Naive thymus-derived CD8-positive, alpha-beta T cell (primary cell): ENCODE results near the gene ZNF212. TPM values are rescaled to one million over a fixed set of nuclear protein-coding genes. Genes with fewer than 3 reads are reported as not detected.

Experiments
- ATAC-seq, 2 donors: fragments of 150-1000 bp; cut with Tn5 transposase in 1 of 2; sonication (Bioruptor Pico), chemical (Tn5 transposase) in 1 of 2; 1 replicate in 1 of 2; 2 replicates in 1 of 2; pipeline ENCODE4 v1.10.0; 2021; ENCODE audit warnings: mild to moderate bottlenecking in 2 of 2, moderate library complexity in 2 of 2
- POLR2A ChIA-PET: fragments of 350-600 bp; sonication (Branson Sonifier 250); formaldehyde crosslinking; loops from one replicate; lab custom pipeline; 2021; ENCODE audit warnings: antibody characterized with exemption; lab: Charles Lee
- DNase-seq, 10 donors: peaks; one replicate each; pipeline versions ENCODE4 v3.0.0 to v3.0.0-alpha.2; 2020 to 2022
- H3K27ac Mint-ChIP-seq, 10 donors: one replicate each; pipeline ENCODE4 v1.8.0; 2020 to 2022; ENCODE audit warnings: mild to moderate bottlenecking in 10 of 10, mixed read lengths in 10 of 10, moderate library complexity in 4 of 10, inconsistent platforms in 1 of 10
- H3K27me3 Mint-ChIP-seq, 5 donors: one replicate each; pipeline ENCODE4 v1.8.0; 2021 to 2022; ENCODE audit warnings: mixed read lengths in 5 of 5
- H3K36me3 Mint-ChIP-seq, 3 donors: one replicate each; pipeline ENCODE4 v1.8.0; 2020 to 2022; ENCODE audit warnings: mixed read lengths in 3 of 3, mild to moderate bottlenecking in 2 of 3, inconsistent platforms in 1 of 3
- H3K4me1 Mint-ChIP-seq, 4 donors: one replicate each; pipeline ENCODE4 v1.8.0; 2021 to 2022; ENCODE audit warnings: mixed read lengths in 4 of 4
- H3K4me3 Mint-ChIP-seq, 10 donors: one replicate each; pipeline ENCODE4 v1.8.0; 2020 to 2022; ENCODE audit warnings: mild to moderate bottlenecking in 10 of 10, mixed read lengths in 10 of 10, moderate library complexity in 6 of 10, inconsistent platforms in 1 of 10
- H3K9me3 Mint-ChIP-seq, 9 donors: one replicate each; pipeline ENCODE4 v1.8.0; 2020 to 2022; ENCODE audit warnings: mixed read lengths in 9 of 9, mild to moderate bottlenecking in 3 of 9, inconsistent platforms in 1 of 9, moderate library complexity in 1 of 9
- polyA plus RNA-seq, 3 donors: library from polyadenylated mRNA; unstranded; fragments of 300-500 nt; fragmentation: Illumina TruSeq; gene quantifications; one replicate each; pipeline ENCODE4 v1.2.3, GENCODE V29; 2021
- total RNA-seq, 8 experiments: library from RNA in 2 of 8; stranded (reverse) in 2 of 8; gene quantifications; one replicate each; pipeline ENCODE4 v1.2.3 and lab custom pipeline; 2021 to 2026

ZNF212 gene
- total and polyA plus RNA-seq, 5 experiments from 2014 or later, result 2.9 to 19.7 (median 8.6) TPM

- no peaks in the 10 kb centered on the region for H3K27me3 Mint-ChIP-seq
- H3K4me1 Mint-ChIP-seq, result peaks cover 8 to 23% (median 19%) of the 10 kb centered on the region in 4 donors
- H3K4me3 Mint-ChIP-seq, result no peak overlapping the region
- no peaks in the 10 kb centered on the region for H3K9me3 Mint-ChIP-seq
- H3K36me3 Mint-ChIP-seq, result peaks cover 0 to 32% (median 3%) of the 10 kb centered on the region in 3 donors
- DNase-seq (no peak), ATAC-seq (no peak)
- POLR2A ChIA-PET, result no interaction called here
- H3K27ac Mint-ChIP-seq, result peak overlapping the region in 1 of 10 donors; percentile 14
These were observed 52.5 kb downstream of the ZNF212 start for GRCh38 chr7:149291781-149292461.

- H3K27ac Mint-ChIP-seq, result no peak overlapping the region
- ATAC-seq (no peak), DNase-seq (no peak)
- H3K9me3 Mint-ChIP-seq, result no peaks in the 10 kb centered on the region
- H3K36me3 Mint-ChIP-seq, result peaks cover 0 to 30% (median 3%) of the 10 kb centered on the region in 3 donors
- peaks cover 3 to 18% (median 14%) of the 10 kb centered on the region in 4 donors for H3K4me1 Mint-ChIP-seq
- H3K4me3 Mint-ChIP-seq, result no peak overlapping the region
- POLR2A ChIA-PET, result no interaction called here
- no peaks in the 10 kb centered on the region for H3K27me3 Mint-ChIP-seq
These were observed 53.0 kb downstream of the ZNF212 start for GRCh38 chr7:149292462-149292823.

GRCh38 chr7:149293338-149293737 is 53.9 kb downstream of the ZNF212 start:
- H3K9me3 Mint-ChIP-seq, result no peaks in the 10 kb centered on the region
- no peaks in the 10 kb centered on the region for H3K27me3 Mint-ChIP-seq
- POLR2A ChIA-PET, result no interaction called here
- H3K27ac Mint-ChIP-seq, result peak overlapping the region in 4 of 10 donors; percentile 13 to 69 (median 37)
- no peak for ATAC-seq
- no peak overlapping the region for H3K4me3 Mint-ChIP-seq
- H3K4me1 Mint-ChIP-seq, result peaks cover 0 to 11% (median 6%) of the 10 kb centered on the region in 4 donors
- no peak for DNase-seq
- H3K36me3 Mint-ChIP-seq, result peaks cover 0 to 23% (median 3%) of the 10 kb centered on the region in 3 donors

GRCh38 chr7:149293946-149294633 is 54.6 kb downstream of the ZNF212 start:
- Mint-ChIP-seq H3K9me3 (peaks cover 0 to 7% (median 0%) of the 10 kb centered on the region in 9 donors), H3K4me1 (peaks cover 0 to 10% (median 6%) of the 10 kb centered on the region in 4 donors), H3K4me3 (no peak overlapping the region), H3K27me3 (no peaks in the 10 kb centered on the region), H3K27ac (no peak overlapping the region), H3K36me3 (peaks cover 0 to 18% (median 3%) of the 10 kb centered on the region in 3 donors)
- ATAC-seq, result no peak
- DNase-seq, result no peak
- POLR2A ChIA-PET, result no interaction called here

- DNase-seq, result no peak
- H3K27ac Mint-ChIP-seq, result no peak overlapping the region
- peaks cover 0 to 16% (median 3%) of the 10 kb centered on the region in 3 donors for H3K36me3 Mint-ChIP-seq
- ATAC-seq, result no peak
- POLR2A ChIA-PET, result no interaction called here
- H3K9me3 Mint-ChIP-seq, result peaks cover 0 to 8% (median 0%) of the 10 kb centered on the region in 9 donors
- peaks cover 0 to 10% (median 6%) of the 10 kb centered on the region in 4 donors for H3K4me1 Mint-ChIP-seq
- H3K4me3 Mint-ChIP-seq, result no peak overlapping the region
- H3K27me3 Mint-ChIP-seq, result no peaks in the 10 kb centered on the region
These were observed 55.4 kb downstream of the ZNF212 start for GRCh38 chr7:149294634-149295480.

- H3K9me3 Mint-ChIP-seq, result peaks cover 0 to 8% (median 0%) of the 10 kb centered on the region in 9 donors
- POLR2A ChIA-PET, result no interaction called here
- no peaks in the 10 kb centered on the region for H3K27me3 Mint-ChIP-seq
- H3K4me3 Mint-ChIP-seq, result no peak overlapping the region
- DNase-seq (no peak), ATAC-seq (no peak)
- H3K36me3 Mint-ChIP-seq, result peaks cover 0 to 16% (median 3%) of the 10 kb centered on the region in 3 donors
- no peak overlapping the region for H3K27ac Mint-ChIP-seq
- H3K4me1 Mint-ChIP-seq, result peaks cover 0 to 10% (median 5%) of the 10 kb centered on the region in 4 donors
These were observed 56.0 kb downstream of the ZNF212 start for GRCh38 chr7:149295481-149295850.

GRCh38 chr7:149296368-149296767 is 56.9 kb downstream of the ZNF212 start:
- Mint-ChIP-seq H3K36me3 (peaks cover 0 to 11% (median 3%) of the 10 kb centered on the region in 3 donors), H3K4me1 (peaks cover 0 to 5% (median 0%) of the 10 kb centered on the region in 4 donors), H3K27ac (no peak overlapping the region), H3K9me3 (peaks cover 0 to 8% (median 0%) of the 10 kb centered on the region in 9 donors), H3K27me3 (no peaks in the 10 kb centered on the region), H3K4me3 (no peak overlapping the region)
- POLR2A ChIA-PET, result no interaction called here
- DNase-seq (no peak), ATAC-seq (no peak)

- H3K27ac Mint-ChIP-seq, result peak overlapping the region in 3 of 10 donors; percentile 9 to 62 (median 49)
- peaks cover 0 to 2% (median 0%) of the 10 kb centered on the region in 4 donors for H3K4me1 Mint-ChIP-seq
- H3K36me3 Mint-ChIP-seq, result peaks cover 0 to 9% (median 3%) of the 10 kb centered on the region in 3 donors
- H3K27me3 Mint-ChIP-seq, result no peaks in the 10 kb centered on the region
- H3K9me3 Mint-ChIP-seq, result peaks cover 0 to 8% (median 0%) of the 10 kb centered on the region in 9 donors
- POLR2A ChIA-PET, result no interaction called here
- DNase-seq (no peak), ATAC-seq (no peak)
- no peak overlapping the region for H3K4me3 Mint-ChIP-seq
These were observed 57.7 kb downstream of the ZNF212 start for GRCh38 chr7:149297034-149297755.

- Mint-ChIP-seq H3K9me3 (peaks cover 0 to 8% (median 0%) of the 10 kb centered on the region in 9 donors), H3K4me1 (no peaks in the 10 kb centered on the region), H3K4me3 (no peak overlapping the region), H3K27me3 (peaks cover 0 to 2% (median 0%) of the 10 kb centered on the region in 5 donors), H3K27ac (no peak overlapping the region), H3K36me3 (no peaks in the 10 kb centered on the region)
- DNase-seq, result no peak
- POLR2A ChIA-PET, result no interaction called here
- ATAC-seq, result no peak
These were observed 61.3 kb downstream of the ZNF212 start for GRCh38 chr7:149300620-149301285.

GRCh38 chr7:149302222-149302621 is 62.8 kb downstream of the ZNF212 start:
- peaks cover 0 to 4% (median 0%) of the 10 kb centered on the region in 5 donors for H3K27me3 Mint-ChIP-seq
- H3K36me3 Mint-ChIP-seq, result no peaks in the 10 kb centered on the region
- POLR2A ChIA-PET, result no interaction called here
- peaks cover 0 to 8% (median 0%) of the 10 kb centered on the region in 9 donors for H3K9me3 Mint-ChIP-seq
- peak in 1 of 10 donors; percentile 50 for DNase-seq
- H3K27ac Mint-ChIP-seq, result no peak overlapping the region
- no peaks in the 10 kb centered on the region for H3K4me1 Mint-ChIP-seq
- H3K4me3 Mint-ChIP-seq, result no peak overlapping the region
- ATAC-seq, result no peak

- H3K36me3 Mint-ChIP-seq, result no peaks in the 10 kb centered on the region
- DNase-seq (no peak), ATAC-seq (no peak)
- H3K4me3 Mint-ChIP-seq, result no peak overlapping the region
- H3K27ac Mint-ChIP-seq, result no peak overlapping the region
- peaks cover 0 to 8% (median 0%) of the 10 kb centered on the region in 9 donors for H3K9me3 Mint-ChIP-seq
- POLR2A ChIA-PET, result no interaction called here
- peaks cover 0 to 4% (median 0%) of the 10 kb centered on the region in 5 donors for H3K27me3 Mint-ChIP-seq
- no peaks in the 10 kb centered on the region for H3K4me1 Mint-ChIP-seq
These were observed 63.4 kb downstream of the ZNF212 start for GRCh38 chr7:149302865-149303264.
